ENCODE data around the gene EXOSC9.

DNA sequence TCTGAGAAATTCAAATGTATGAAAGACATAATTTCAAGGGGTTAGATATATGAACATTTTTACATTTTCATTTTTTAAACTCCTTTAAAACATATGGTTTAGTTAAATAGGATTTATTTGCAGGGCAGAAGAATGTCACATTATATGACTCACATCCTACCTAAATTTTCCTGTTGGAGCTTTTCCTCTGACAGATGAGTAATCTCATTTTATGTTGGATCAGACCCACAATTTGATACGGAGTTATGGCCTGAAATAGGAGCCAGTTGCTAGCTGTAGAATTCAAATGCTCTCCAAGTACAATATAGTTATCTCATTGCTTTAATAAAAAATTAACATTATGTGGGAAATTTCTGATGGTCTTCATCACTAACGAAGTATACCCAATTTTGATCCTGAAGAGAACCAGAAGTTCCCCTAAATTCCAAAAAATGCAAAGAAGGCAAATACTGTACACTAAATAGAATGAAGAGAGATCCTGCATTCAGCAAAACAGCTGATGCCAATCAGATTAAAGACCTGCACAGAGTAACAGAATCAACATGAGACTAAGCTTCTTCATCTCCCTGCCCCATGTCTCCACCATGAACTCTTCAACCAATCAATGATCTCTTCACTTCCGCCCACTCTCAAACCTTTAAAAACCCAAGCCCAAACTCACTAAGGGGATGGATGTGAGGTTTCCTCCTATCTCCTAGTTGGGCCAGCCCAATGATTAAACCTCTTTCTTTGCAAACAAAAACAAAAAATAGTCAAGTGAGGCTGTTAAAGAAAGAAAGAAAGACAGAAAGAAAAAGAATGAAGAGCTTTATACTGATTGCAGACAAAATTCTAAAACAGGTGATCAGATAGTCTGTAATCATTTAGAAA, 10.9 kb upstream of the EXOSC9 start:
- TF ChIP-seq CTCF (IDR thresholded peaks at IDR 0.05; ENCODE audit: low read depth, low read length, missing input control) = no peak
- no peak for TF ChIP-seq RAD21 (IDR thresholded peaks at IDR 0.05)
- no peak for TF ChIP-seq GABPA (IDR thresholded peaks at IDR 0.05 in 1 of 2, conservative IDR thresholded peaks at IDR 0.05 in 1 of 2)
- TF ChIP-seq YY1 (IDR thresholded peaks at IDR 0.05) = no peak
